PFSK-1 (cell line): Measurements from ENCODE around the gene PRKCE.

ENCODE experiments used
- FOXP2 ChIP-seq: optimal IDR thresholded peaks from 2 replicates; pipeline ENCODE3; 2011; ENCODE audit warnings: borderline replicate concordance, control low read depth, inconsistent platforms; ENCODE audit not compliant: insufficient read depth; ENCODE audit errors: extremely low read length, extremely low read depth
- POLR2AphosphoS5 ChIP-seq: IDR thresholded peaks from 2 replicates; pipeline ENCODE4 v1.6.1; 2012; ENCODE audit warnings: low read depth, mild to moderate bottlenecking, control low read depth, low read length, moderate library complexity
- SIN3A ChIP-seq: IDR thresholded peaks from 2 replicates; pipeline ENCODE4 v1.6.1; 2012; ENCODE audit warnings: mild to moderate bottlenecking, low read length, moderate library complexity, borderline replicate concordance; ENCODE audit not compliant: insufficient read depth
- TAF1 ChIP-seq: IDR thresholded peaks from 2 replicates; pipeline ENCODE4 v1.6.1; 2012; ENCODE audit warnings: low read length, control low read depth, borderline replicate concordance; ENCODE audit not compliant: insufficient read depth
- TF ChIP-seq, protein P1 (sequence below), 2 experiments: IDR thresholded peaks; 2 replicates each; pipeline versions ENCODE4 v1.6.1 to v1.8.0; 2011 to 2012; ENCODE audit warnings: low read depth in 2 of 2, low read length in 2 of 2, control low read depth in 1 of 2, inconsistent platforms in 1 of 2, mild to moderate bottlenecking in 1 of 2, moderate library complexity in 1 of 2; ENCODE audit not compliant: insufficient read depth in 1 of 2

The PRKCE gene

DNA sequence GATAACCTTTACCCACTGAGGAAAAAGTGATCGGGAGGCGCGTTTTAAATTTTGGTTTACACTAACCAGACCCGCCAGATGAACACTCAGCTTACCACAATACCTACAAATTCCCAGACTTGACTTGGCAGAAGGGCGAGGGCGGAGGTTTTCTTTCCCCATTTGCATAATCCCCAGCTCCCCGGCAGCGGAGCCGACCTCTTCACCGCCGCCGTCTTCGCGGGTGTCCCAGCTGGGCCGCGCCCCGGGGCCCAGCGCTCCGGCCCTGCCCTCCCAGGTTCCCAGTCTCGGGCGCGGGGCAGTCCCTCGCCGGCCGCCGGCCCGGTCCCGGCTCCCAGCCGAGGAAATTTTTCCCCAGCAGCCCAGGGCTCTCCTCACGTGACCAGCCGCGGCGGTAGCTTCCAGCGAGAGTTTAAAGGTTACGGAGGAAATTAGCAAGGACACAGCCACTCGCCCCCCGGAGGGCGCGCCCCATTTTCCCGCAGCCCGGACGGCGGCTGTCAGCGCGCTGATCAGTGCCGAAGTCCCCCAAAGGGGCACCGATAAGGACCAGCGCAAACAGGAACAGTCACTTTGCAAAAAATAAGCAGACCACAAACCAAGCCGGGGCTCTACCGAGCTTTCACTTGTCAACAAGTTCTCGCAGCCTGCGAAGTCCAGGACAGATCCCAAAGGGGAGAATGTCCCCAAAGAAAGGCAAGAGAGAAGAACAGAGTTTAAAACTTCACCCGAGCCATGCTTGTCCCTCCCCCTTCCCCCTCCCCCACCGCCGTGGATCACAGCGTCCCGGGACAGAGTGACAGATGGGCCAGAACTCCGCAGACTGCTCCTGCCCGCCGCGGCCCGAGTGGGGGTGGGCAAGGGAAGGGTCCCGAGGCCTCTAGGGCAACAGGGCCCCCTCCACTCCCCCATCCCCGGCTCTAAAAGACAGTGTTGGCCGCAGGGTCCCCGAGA lies 1.3 kb upstream of the PRKCE start:
- TF ChIP-seq SIN3A (peak; percentile 33; the same call in 1 of the 2 replicates), FOXP2 (peak; percentile 16)
- TF ChIP-seq, protein P1, sequence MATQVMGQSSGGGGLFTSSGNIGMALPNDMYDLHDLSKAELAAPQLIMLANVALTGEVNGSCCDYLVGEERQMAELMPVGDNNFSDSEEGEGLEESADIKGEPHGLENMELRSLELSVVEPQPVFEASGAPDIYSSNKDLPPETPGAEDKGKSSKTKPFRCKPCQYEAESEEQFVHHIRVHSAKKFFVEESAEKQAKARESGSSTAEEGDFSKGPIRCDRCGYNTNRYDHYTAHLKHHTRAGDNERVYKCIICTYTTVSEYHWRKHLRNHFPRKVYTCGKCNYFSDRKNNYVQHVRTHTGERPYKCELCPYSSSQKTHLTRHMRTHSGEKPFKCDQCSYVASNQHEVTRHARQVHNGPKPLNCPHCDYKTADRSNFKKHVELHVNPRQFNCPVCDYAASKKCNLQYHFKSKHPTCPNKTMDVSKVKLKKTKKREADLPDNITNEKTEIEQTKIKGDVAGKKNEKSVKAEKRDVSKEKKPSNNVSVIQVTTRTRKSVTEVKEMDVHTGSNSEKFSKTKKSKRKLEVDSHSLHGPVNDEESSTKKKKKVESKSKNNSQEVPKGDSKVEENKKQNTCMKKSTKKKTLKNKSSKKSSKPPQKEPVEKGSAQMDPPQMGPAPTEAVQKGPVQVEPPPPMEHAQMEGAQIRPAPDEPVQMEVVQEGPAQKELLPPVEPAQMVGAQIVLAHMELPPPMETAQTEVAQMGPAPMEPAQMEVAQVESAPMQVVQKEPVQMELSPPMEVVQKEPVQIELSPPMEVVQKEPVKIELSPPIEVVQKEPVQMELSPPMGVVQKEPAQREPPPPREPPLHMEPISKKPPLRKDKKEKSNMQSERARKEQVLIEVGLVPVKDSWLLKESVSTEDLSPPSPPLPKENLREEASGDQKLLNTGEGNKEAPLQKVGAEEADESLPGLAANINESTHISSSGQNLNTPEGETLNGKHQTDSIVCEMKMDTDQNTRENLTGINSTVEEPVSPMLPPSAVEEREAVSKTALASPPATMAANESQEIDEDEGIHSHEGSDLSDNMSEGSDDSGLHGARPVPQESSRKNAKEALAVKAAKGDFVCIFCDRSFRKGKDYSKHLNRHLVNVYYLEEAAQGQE (IDR thresholded peaks at IDR 0.05; ENCODE audit: insufficient read depth in 1 of 2, low read depth in 2 of 2, low read length in 2 of 2): no peak

- TF ChIP-seq POLR2AphosphoS5 (peak; percentile 61), SIN3A (peak; percentile 69; the same call in 1 of the 2 replicates), FOXP2 (peak; percentile 88), TAF1 (peak; percentile 79; the same call in 1 of the 2 replicates)
- TF ChIP-seq, protein P1 (IDR thresholded peaks at IDR 0.05; ENCODE audit: insufficient read depth in 1 of 2, low read depth in 2 of 2, low read length in 2 of 2): peak; percentile 21 to 37; a peak in 1 of 4 replicates
These were observed 542 bp upstream of the PRKCE start for GRCh38 chr2:45650851-45651414.

GRCh38 chr2:45652090-45653031 lies 886 bp downstream of the PRKCE start:
- no peak; the same call in 1 of the 2 replicates for TF ChIP-seq SIN3A

GRCh38 chr2:45653122-45653913 lies 1.8 kb downstream of the PRKCE start:
- no peak for TF ChIP-seq TAF1
- no peak for TF ChIP-seq SIN3A
- TF ChIP-seq FOXP2: no peak
- no peak for TF ChIP-seq POLR2AphosphoS5
- TF ChIP-seq, protein P1 (IDR thresholded peaks at IDR 0.05; ENCODE audit: insufficient read depth in 1 of 2, low read depth in 2 of 2, low read length in 2 of 2): no peak

GRCh38 chr2:45654250-45654649 lies 2.8 kb downstream of the PRKCE start:
- no peak for TF ChIP-seq SIN3A
- TF ChIP-seq, protein P1 (IDR thresholded peaks at IDR 0.05; ENCODE audit: insufficient read depth in 1 of 2, low read depth in 2 of 2, low read length in 2 of 2): no peak
- TF ChIP-seq POLR2AphosphoS5: no peak
- no peak for TF ChIP-seq TAF1
- TF ChIP-seq FOXP2: no peak
